Mesendoderm (in vitro differentiated cells): ENCODE results near the gene RAPGEF3.

Experiments used
- DNase-seq: peaks from one replicate; pipeline ENCODE4 v3.0.0; 2013
- H2AK5ac ChIP-seq: 2 replicates; pipeline ENCODE4 v1.6.1; 2013; ENCODE audit warnings: low read length, inconsistent platforms
- H2BK120ac ChIP-seq: 2 replicates; pipeline ENCODE4 v1.6.1; 2013; ENCODE audit warnings: low read depth, mild to moderate bottlenecking, low read length, moderate library complexity, mixed read lengths
- H2BK15ac ChIP-seq: replicated peaks from 2 replicates; pipeline ENCODE4 v1.6.1; 2013; ENCODE audit warnings: low read depth, mild to moderate bottlenecking, moderate library complexity
- H2BK5ac ChIP-seq: 2 replicates; pipeline ENCODE4 v1.6.1; 2013; ENCODE audit warnings: low read length, inconsistent platforms
- H3K18ac ChIP-seq: 2 replicates; pipeline ENCODE4 v1.6.1; 2013; ENCODE audit warnings: mild to moderate bottlenecking, low read length, mixed read lengths
- H3K23ac ChIP-seq: one replicate; pipeline ENCODE4 v1.6.1; 2013; ENCODE audit warnings: low read length
- H3K27ac ChIP-seq: 2 replicates; pipeline ENCODE4 v1.5.1; 2013; ENCODE audit warnings: low read depth, mild to moderate bottlenecking, inconsistent platforms, low read length, moderate library complexity
- H3K27me3 ChIP-seq: 2 replicates; pipeline ENCODE4 v1.6.1; 2013; ENCODE audit warnings: low read length, control low read depth, mild to moderate bottlenecking, inconsistent platforms; ENCODE audit not compliant: insufficient read depth, poor library complexity
- H3K36me3 ChIP-seq: 2 replicates; pipeline ENCODE4 v1.6.1; 2013; ENCODE audit warnings: low read length, inconsistent platforms; ENCODE audit not compliant: control insufficient read depth, insufficient read depth
- H3K4ac ChIP-seq: one replicate; pipeline ENCODE4 v1.6.1; 2013; ENCODE audit warnings: low read depth, mild to moderate bottlenecking, low read length, moderate library complexity
- H3K4me1 ChIP-seq: 2 replicates; pipeline ENCODE4 v1.6.1; 2013; ENCODE audit warnings: low read depth, low read length, inconsistent platforms; ENCODE audit not compliant: control insufficient read depth
- H3K4me2 ChIP-seq: 2 replicates; pipeline ENCODE4 v1.6.1; 2013; ENCODE audit warnings: low read length
- H3K4me3 ChIP-seq: 2 replicates; pipeline ENCODE4 v1.5.1; 2013; ENCODE audit warnings: mild to moderate bottlenecking, low read length
- H3K56ac ChIP-seq: one replicate; pipeline ENCODE4 v1.6.1; 2013; ENCODE audit warnings: low read length
- H3K79me1 ChIP-seq: 2 replicates; pipeline ENCODE4 v1.6.1; 2013; ENCODE audit warnings: low read length, inconsistent platforms
- H3K79me2 ChIP-seq: 2 replicates; pipeline ENCODE4 v1.6.1; 2013; ENCODE audit warnings: mild to moderate bottlenecking, low read length; ENCODE audit not compliant: control insufficient read depth, insufficient read depth
- H3K9ac ChIP-seq: 2 replicates; pipeline ENCODE4 v1.6.1; 2013; ENCODE audit warnings: low read length, inconsistent platforms
- H4K5ac ChIP-seq: one replicate; pipeline ENCODE4 v1.6.1; 2013; ENCODE audit warnings: low read length
- H4K8ac ChIP-seq: one replicate; pipeline ENCODE4 v1.6.1; 2013; ENCODE audit warnings: low read depth, mild to moderate bottlenecking, control low read depth, low read length, moderate library complexity
- WGBS: extraction: QIAGEN DNeasy Blood & Tissue Kit; methylation state at CpG from one replicate; pipeline ENCODE4 v1.1.7; 2013; ENCODE audit warnings: low lambda C conversion rate, missing lambda C conversion rate; ENCODE audit not compliant: insufficient coverage; ENCODE audit errors: extremely low coverage; 5-methylcytosine and 5-hydroxymethylcytosine counted together

Gene RAPGEF3

DNA sequence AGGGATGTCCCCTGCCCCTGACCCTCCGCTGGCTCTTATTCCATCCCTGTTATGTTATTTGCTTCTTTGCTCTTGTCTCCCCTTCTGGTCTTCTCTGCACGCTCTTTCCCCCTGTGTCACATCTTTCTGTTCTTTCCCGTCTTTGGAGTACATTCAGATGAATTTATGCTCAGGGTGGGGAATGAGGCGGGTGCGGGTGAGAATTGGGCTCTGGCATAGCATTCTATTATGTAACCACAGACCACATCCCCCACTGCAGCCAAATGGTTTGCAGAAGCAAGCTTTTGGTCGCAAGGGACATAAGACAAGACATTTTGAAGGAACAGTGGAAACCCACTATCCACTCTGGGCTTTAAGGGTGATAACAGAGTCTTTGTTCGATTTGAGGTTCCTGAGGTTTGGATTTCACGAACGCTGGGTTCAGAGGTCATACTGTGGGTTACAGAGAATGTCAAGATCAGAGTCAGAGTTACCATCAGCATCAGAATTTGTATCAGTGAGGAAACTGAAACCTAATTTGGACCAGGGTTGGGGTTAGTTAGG is 37.2 kb downstream of the RAPGEF3 start:
- H4K5ac ChIP-seq, result no peak overlapping the region
- no CpG with 5 or more reads among the region's 9 CpGs for WGBS

DNA sequence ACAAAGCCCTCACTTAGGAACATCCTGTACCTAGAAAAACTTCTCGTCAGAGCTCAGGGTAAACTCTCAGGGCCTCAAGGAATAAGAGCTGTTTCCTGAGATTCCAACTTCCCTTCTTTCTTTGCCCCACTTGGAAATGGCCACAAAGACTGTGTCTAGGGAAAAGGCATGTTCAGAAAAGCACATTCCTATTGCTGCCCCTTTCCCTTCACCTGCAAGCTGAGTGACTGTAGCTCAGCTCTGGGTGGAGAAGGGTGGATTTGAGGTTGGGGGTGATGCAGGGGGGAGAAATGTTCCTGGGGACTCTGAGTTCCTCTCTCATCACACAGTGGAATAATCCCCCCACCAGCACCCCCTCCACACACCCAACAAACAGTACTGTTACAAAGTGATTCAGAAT is 40.1 kb downstream of the RAPGEF3 start:
- Histone ChIP-seq H3K4me1 (no peaks in the 10 kb centered on the region), H3K23ac (no peak overlapping the region), H3K79me2 (no peaks in the 10 kb centered on the region), H3K4ac (no peak overlapping the region), H2BK120ac (no peak overlapping the region), H3K36me3 (no peaks in the 10 kb centered on the region), H4K8ac (no peak overlapping the region), H3K79me1 (no peaks in the 10 kb centered on the region), H2BK5ac (no peak overlapping the region), H3K4me3 (no peak overlapping the region), H4K5ac (no peak overlapping the region), H2AK5ac (no peak overlapping the region), H3K27me3 (no peaks in the 10 kb centered on the region), H3K56ac (no peak overlapping the region), H3K18ac (no peak overlapping the region), H3K27ac (no peak overlapping the region), H2BK15ac (no peak overlapping the region), H3K9ac (no peak overlapping the region), H3K4me2 (no peak overlapping the region)
- no peak for DNase-seq
- no CpG with 5 or more reads among the region's 1 CpG for WGBS

More for the DNA sequence above, 37.2 kb downstream of the RAPGEF3 start:
- H3K23ac ChIP-seq, result no peak overlapping the region
- H3K27ac ChIP-seq, result no peak overlapping the region
- no peak overlapping the region for H3K18ac ChIP-seq
- no peak overlapping the region for H3K4ac ChIP-seq
- H3K56ac ChIP-seq, result no peak overlapping the region
- H3K4me2 ChIP-seq, result no peak overlapping the region
- H3K79me1 ChIP-seq, result no peaks in the 10 kb centered on the region
- no peak for DNase-seq
- H3K79me2 ChIP-seq, result no peaks in the 10 kb centered on the region
- H3K4me3 ChIP-seq, result no peak overlapping the region
- H2AK5ac ChIP-seq, result no peak overlapping the region
- H3K27me3 ChIP-seq, result no peaks in the 10 kb centered on the region
- H3K4me1 ChIP-seq, result no peaks in the 10 kb centered on the region
- H2BK5ac ChIP-seq, result no peak overlapping the region
- no peak overlapping the region for H3K9ac ChIP-seq
- H2BK120ac ChIP-seq, result no peak overlapping the region
- H4K8ac ChIP-seq, result no peak overlapping the region
- H2BK15ac ChIP-seq, result no peak overlapping the region
- H3K36me3 ChIP-seq, result no peaks in the 10 kb centered on the region

- H4K5ac ChIP-seq, result no peak overlapping the region
- H3K18ac ChIP-seq, result no peak overlapping the region
- no peak overlapping the region for H3K23ac ChIP-seq
- H3K27ac ChIP-seq, result peak overlapping the region; percentile 8
- H3K27me3 ChIP-seq, result no peaks in the 10 kb centered on the region
- H2BK5ac ChIP-seq, result no peak overlapping the region
- no peak overlapping the region for H2BK15ac ChIP-seq
- H3K4me2 ChIP-seq, result no peak overlapping the region
- H2BK120ac ChIP-seq, result no peak overlapping the region
- no peaks in the 10 kb centered on the region for H3K79me2 ChIP-seq
- H4K8ac ChIP-seq, result no peak overlapping the region
- H3K4me1 ChIP-seq, result no peaks in the 10 kb centered on the region
- no peak overlapping the region for H3K4ac ChIP-seq
- H3K9ac ChIP-seq, result peak overlapping the region; percentile 3
- DNase-seq, result peak; percentile 93
- no peak overlapping the region for H3K4me3 ChIP-seq
- no peaks in the 10 kb centered on the region for H3K79me1 ChIP-seq
- H3K36me3 ChIP-seq, result no peaks in the 10 kb centered on the region
- WGBS, result no CpG with 5 or more reads among the region's 13 CpGs
- no peak overlapping the region for H3K56ac ChIP-seq
- H2AK5ac ChIP-seq, result no peak overlapping the region
Measured at GRCh38 chr12:47717443-47718193, 41.1 kb downstream of the RAPGEF3 start.

- no peak overlapping the region for H2BK120ac ChIP-seq
- H3K4me2 ChIP-seq, result no peak overlapping the region
- H3K27me3 ChIP-seq, result no peaks in the 10 kb centered on the region
- H3K79me2 ChIP-seq, result no peaks in the 10 kb centered on the region
- H3K79me1 ChIP-seq, result no peaks in the 10 kb centered on the region
- no peak overlapping the region for H3K9ac ChIP-seq
- H4K5ac ChIP-seq, result no peak overlapping the region
- no peak for DNase-seq
- no peak overlapping the region for H3K18ac ChIP-seq
- no peak overlapping the region for H3K4ac ChIP-seq
- H3K4me3 ChIP-seq, result no peak overlapping the region
- WGBS, result no CpG with 5 or more reads among the region's 6 CpGs
- no peak overlapping the region for H2BK5ac ChIP-seq
- no peak overlapping the region for H3K56ac ChIP-seq
- H3K27ac ChIP-seq, result no peak overlapping the region
- no peaks in the 10 kb centered on the region for H3K36me3 ChIP-seq
- H4K8ac ChIP-seq, result no peak overlapping the region
- H2AK5ac ChIP-seq, result no peak overlapping the region
- H3K23ac ChIP-seq, result no peak overlapping the region
- H3K4me1 ChIP-seq, result no peaks in the 10 kb centered on the region
- no peak overlapping the region for H2BK15ac ChIP-seq
Measured at GRCh38 chr12:47717046-47717442, 41.6 kb downstream of the RAPGEF3 start.

GRCh38 chr12:47715877-47716548 is 42.7 kb downstream of the RAPGEF3 start:
- Histone ChIP-seq H2BK120ac (no peak overlapping the region), H3K23ac (no peak overlapping the region), H4K5ac (no peak overlapping the region), H3K27ac (no peak overlapping the region), H3K79me1 (no peaks in the 10 kb centered on the region), H3K36me3 (no peaks in the 10 kb centered on the region), H3K79me2 (no peaks in the 10 kb centered on the region), H4K8ac (no peak overlapping the region), H3K4me1 (no peaks in the 10 kb centered on the region), H3K27me3 (no peaks in the 10 kb centered on the region), H2AK5ac (no peak overlapping the region), H2BK5ac (no peak overlapping the region), H2BK15ac (no peak overlapping the region), H3K4ac (no peak overlapping the region), H3K4me3 (no peak overlapping the region), H3K4me2 (no peak overlapping the region), H3K18ac (no peak overlapping the region), H3K9ac (no peak overlapping the region), H3K56ac (no peak overlapping the region)
- no peak for DNase-seq
- no CpG with 5 or more reads among the region's 13 CpGs for WGBS
